LHCN-M2 (cell line): ENCODE measurements around the gene PARVA. TPM values are rescaled to one million over a fixed set of nuclear protein-coding genes. Genes with fewer than 3 reads are reported as not detected.
A peak's percentile ranks its signal among the peaks of the same experiment; 100 is the strongest.
"Not testable (repeated sequence)": the region's sequence is repeated elsewhere in the genome, so short reads cannot be mapped to it uniquely, and the experiment has no call there.

Source experiments
- DNase-seq: peaks from one replicate; pipeline ENCODE4 v3.0.0-alpha.2; 2012; ENCODE audit warnings: low read depth
- polyA plus RNA-seq: library from polyadenylated mRNA; unstranded; fragments of >200 nt; gene quantifications from one replicate; pipeline ENCODE4 v1.2.1, GENCODE V29; 2012; ENCODE audit warnings: missing spikeins
- total RNA-seq: library from RNA; depleted of rRNA; stranded (reverse); fragments of >200 nt; gene quantifications from 2 replicates; pipeline ENCODE4 v1.2.3, GENCODE V29; 2014; rRNA removed

The PARVA gene
- 49.6 and 55.7 TPM in 2 replicates for total RNA-seq
- 111 TPM for polyA plus RNA-seq

- peak; percentile 80 for DNase-seq
Measured at GRCh38 chr11:12377106-12377823, at the start of gene PARVA. PARVA (plus strand) TSS chr11:12377571; CDS start chr11:12377648, 77 bp downstream.

GRCh38 chr11:12329169-12329568 lies 48.2 kb upstream of the PARVA start:
- DNase-seq: no peak

- DNase-seq: no peak
Measured at GRCh38 chr11:12329797-12330196, 47.6 kb upstream of the PARVA start.

- no peak for DNase-seq
Measured at GRCh38 chr11:12330485-12331231, 46.7 kb upstream of the PARVA start.

- peak; percentile 85 for DNase-seq
Measured at GRCh38 chr11:12331239-12331874, 46.0 kb upstream of the PARVA start.

- DNase-seq: no peak
Measured at GRCh38 chr11:12343526-12343925, 33.8 kb upstream of the PARVA start.

- DNase-seq: no peak
Measured at GRCh38 chr11:12353534-12353933, 23.8 kb upstream of the PARVA start.

GRCh38 chr11:12354750-12355545 lies 22.4 kb upstream of the PARVA start:
- no peak for DNase-seq

- no peak for DNase-seq
Measured at GRCh38 chr11:12356944-12357655, 20.3 kb upstream of the PARVA start.

GRCh38 chr11:12357697-12358096 lies 19.7 kb upstream of the PARVA start:
- not testable (repeated sequence) for DNase-seq

- DNase-seq: no peak
Measured at GRCh38 chr11:12358302-12359188, 18.8 kb upstream of the PARVA start.

- DNase-seq: no peak
Measured at GRCh38 chr11:12359761-12360160, 17.6 kb upstream of the PARVA start.

- no peak for DNase-seq
Measured at GRCh38 chr11:12361682-12362081, 15.7 kb upstream of the PARVA start.

- no peak for DNase-seq
Measured at GRCh38 chr11:12362857-12363256, 14.5 kb upstream of the PARVA start.

GRCh38 chr11:12363373-12363772 lies 14.0 kb upstream of the PARVA start:
- DNase-seq: no peak

GRCh38 chr11:12365965-12366575 lies 11.3 kb upstream of the PARVA start:
- DNase-seq: not testable (repeated sequence)

- not testable (repeated sequence) for DNase-seq
Measured at GRCh38 chr11:12367057-12367456, 10.3 kb upstream of the PARVA start.

GRCh38 chr11:12372111-12372510 lies 5.3 kb upstream of the PARVA start:
- no peak for DNase-seq

- DNase-seq: no peak
Measured at GRCh38 chr11:12375720-12376119, 1.7 kb upstream of the PARVA start.
